NB4 (cell line): Measurements from ENCODE around the gene FADD.
A peak's percentile ranks its signal among the peaks of the same experiment; 100 is the strongest.

Experiments used
- DNase-seq: peaks from one replicate; pipeline ENCODE4 v3.0.0; 2010; ENCODE audit warnings: low read depth
- H3K4me3 ChIP-seq: one replicate; pipeline ENCODE4 v1.5.1; 2011; ENCODE audit warnings: mild to moderate bottlenecking, low read depth, low read length, moderate library complexity
- MYC ChIP-seq: IDR thresholded peaks from 2 replicates; pipeline ENCODE4 v1.6.1; 2011; ENCODE audit warnings: low read depth, low read length
- POLR2A ChIP-seq: IDR thresholded peaks from 2 replicates; pipeline ENCODE4 v1.6.1; 2011; ENCODE audit warnings: mild to moderate bottlenecking; ENCODE audit not compliant: insufficient read length; ENCODE audit errors: extremely low read depth
- TF ChIP-seq, protein P1 (sequence below): IDR thresholded peaks from 2 replicates; pipeline ENCODE4 v1.6.1; 2011; ENCODE audit warnings: low read depth, low read length
- TF ChIP-seq, protein P2 (sequence below): IDR thresholded peaks from one replicate; pipeline ENCODE4 v1.5.1; 2012; ENCODE audit warnings: low read depth, low read length

The FADD gene

DNA sequence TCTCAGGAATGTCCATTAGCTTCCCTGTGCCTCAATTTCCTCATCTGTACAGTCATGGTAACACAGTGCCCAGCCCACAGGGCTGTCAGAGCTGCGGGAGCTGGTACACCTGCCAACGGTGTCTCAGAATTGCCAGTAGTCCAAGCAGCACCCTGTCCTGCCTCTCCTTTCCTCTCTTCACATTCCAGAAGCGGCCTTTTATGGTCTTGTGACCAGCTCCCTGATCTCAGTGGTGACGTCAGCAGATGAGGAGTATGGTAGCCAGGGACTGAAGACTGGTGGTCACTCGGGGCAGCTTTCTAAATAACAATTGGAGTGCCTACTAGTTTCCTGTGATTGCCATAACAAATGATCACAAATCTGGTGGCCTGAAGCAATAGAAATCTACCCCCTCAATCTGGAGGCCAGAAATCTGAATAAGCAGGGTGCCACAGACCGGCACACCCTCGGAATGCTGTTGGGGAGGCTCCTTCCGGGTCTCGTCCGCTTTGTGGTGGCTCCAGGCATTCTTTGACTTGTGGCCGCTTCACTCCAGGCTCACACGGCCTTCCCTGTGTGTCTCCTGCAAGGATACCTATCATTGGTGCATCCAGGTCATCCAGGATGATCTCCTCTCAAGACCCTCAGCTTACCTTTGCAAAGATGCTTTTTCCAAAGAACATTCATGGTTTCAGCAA lies 2.1 kb downstream of the FADD start:
- H3K4me3 ChIP-seq, result peak overlapping the region; percentile 99
- no peak for TF ChIP-seq POLR2A
- no peak for TF ChIP-seq MYC
- TF ChIP-seq, protein P1, sequence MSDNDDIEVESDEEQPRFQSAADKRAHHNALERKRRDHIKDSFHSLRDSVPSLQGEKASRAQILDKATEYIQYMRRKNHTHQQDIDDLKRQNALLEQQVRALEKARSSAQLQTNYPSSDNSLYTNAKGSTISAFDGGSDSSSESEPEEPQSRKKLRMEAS, result no peak
- TF ChIP-seq, protein P2, sequence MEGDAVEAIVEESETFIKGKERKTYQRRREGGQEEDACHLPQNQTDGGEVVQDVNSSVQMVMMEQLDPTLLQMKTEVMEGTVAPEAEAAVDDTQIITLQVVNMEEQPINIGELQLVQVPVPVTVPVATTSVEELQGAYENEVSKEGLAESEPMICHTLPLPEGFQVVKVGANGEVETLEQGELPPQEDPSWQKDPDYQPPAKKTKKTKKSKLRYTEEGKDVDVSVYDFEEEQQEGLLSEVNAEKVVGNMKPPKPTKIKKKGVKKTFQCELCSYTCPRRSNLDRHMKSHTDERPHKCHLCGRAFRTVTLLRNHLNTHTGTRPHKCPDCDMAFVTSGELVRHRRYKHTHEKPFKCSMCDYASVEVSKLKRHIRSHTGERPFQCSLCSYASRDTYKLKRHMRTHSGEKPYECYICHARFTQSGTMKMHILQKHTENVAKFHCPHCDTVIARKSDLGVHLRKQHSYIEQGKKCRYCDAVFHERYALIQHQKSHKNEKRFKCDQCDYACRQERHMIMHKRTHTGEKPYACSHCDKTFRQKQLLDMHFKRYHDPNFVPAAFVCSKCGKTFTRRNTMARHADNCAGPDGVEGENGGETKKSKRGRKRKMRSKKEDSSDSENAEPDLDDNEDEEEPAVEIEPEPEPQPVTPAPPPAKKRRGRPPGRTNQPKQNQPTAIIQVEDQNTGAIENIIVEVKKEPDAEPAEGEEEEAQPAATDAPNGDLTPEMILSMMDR, result no peak

DNA sequence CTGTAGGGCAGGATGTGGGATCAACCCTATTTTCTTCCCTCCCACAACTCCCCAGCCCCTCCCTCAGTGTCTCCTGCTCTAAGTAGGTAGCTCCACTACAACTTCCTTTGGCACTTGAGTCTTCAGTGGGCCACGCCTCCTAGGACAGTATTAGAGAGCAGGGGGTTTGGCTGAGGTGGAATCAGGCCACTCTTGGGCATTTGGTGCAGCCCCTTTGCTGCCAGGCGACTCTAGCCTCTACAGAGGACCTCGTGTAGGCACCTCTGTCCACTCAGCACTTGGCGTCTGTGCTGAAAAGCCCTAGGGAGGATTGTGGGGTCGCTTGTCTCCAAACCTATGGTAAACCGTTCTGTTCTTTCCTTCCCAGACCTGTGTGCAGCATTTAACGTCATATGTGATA lies 2.7 kb downstream of the FADD start:
- no peak overlapping the region for H3K4me3 ChIP-seq
- TF ChIP-seq, protein P2, result no peak
- TF ChIP-seq MYC (no peak), POLR2A (no peak)
- TF ChIP-seq, protein P1, result no peak
- DNase-seq, result no peak

More for the DNA sequence above, 2.1 kb downstream of the FADD start:
- no peak for DNase-seq

DNA sequence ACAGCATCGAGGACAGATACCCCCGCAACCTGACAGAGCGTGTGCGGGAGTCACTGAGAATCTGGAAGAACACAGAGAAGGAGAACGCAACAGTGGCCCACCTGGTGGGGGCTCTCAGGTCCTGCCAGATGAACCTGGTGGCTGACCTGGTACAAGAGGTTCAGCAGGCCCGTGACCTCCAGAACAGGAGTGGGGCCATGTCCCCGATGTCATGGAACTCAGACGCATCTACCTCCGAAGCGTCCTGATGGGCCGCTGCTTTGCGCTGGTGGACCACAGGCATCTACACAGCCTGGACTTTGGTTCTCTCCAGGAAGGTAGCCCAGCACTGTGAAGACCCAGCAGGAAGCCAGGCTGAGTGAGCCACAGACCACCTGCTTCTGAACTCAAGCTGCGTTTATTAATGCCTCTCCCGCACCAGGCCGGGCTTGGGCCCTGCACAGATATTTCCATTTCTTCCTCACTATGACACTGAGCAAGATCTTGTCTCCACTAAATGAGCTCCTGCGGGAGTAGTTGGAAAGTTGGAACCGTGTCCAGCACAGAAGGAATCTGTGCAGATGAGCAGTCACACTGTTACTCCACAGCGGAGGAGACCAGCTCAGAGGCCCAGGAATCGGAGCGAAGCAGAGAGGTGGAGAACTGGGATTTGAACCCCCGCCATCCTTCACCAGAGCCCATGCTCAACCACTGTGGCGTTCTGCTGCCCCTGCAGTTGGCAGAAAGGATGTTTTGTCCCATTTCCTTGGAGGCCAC lies 3.3 kb downstream of the FADD start:
- no peak for DNase-seq
- TF ChIP-seq, protein P2, result no peak
- no peak for TF ChIP-seq MYC
- TF ChIP-seq, protein P1, result no peak
- no peak for TF ChIP-seq POLR2A
- H3K4me3 ChIP-seq, result no peak overlapping the region

DNA sequence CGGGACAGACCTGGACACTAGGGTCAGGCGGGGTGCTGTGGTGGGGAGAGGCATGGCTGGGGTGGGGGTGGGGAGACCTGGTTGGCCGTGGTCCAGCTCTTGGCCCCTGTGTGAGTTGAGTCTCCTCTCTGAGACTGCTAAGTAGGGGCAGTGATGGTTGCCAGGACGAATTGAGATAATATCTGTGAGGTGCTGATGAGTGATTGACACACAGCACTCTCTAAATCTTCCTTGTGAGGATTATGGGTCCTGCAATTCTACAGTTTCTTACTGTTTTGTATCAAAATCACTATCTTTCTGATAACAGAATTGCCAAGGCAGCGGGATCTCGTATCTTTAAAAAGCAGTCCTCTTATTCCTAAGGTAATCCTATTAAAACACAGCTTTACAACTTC lies 3.9 kb downstream of the FADD start:
- no peak overlapping the region for H3K4me3 ChIP-seq
- no peak for DNase-seq
- TF ChIP-seq, protein P2, result no peak
- TF ChIP-seq, protein P1, result no peak
- TF ChIP-seq MYC, result no peak
- no peak for TF ChIP-seq POLR2A

DNA sequence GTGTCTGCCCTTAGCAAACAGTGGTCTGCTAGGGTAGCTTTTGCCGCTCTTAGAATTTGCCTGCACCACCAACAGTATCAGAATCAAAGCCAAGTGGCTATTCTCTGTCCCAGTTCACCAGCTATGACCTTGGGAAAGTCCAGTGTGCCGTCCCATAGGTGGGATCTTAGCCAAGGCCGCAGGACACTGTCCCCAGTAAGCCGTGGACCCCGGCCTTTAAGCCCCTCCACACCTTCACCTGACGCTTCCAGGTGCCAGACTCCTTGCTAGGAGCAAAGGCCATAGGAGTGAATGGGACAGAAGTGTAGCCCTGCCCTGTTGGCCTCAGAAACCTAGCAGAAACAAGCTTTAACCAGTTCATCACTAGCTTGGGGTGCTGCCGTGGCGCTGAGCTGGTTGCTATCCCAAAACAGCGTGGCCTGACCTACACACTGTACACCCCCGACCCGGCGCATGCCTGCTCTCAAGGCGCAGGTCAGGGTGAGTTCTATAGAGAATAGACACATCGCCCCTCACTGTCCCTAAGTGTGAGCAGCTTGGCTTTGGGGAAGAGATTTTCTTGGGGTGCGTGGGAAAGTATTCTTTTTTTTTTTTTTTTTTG lies 4.5 kb downstream of the FADD start:
- no peak overlapping the region for H3K4me3 ChIP-seq
- no peak for DNase-seq
- TF ChIP-seq, protein P2, result no peak
- TF ChIP-seq, protein P1, result no peak
- no peak for TF ChIP-seq POLR2A
- TF ChIP-seq MYC, result no peak
